CD4-positive, CD25-positive, alpha-beta regulatory T cell (primary cell): ENCODE measurements around the gene NPEPPS. TPM values are rescaled to one million over a fixed set of nuclear protein-coding genes. Genes with fewer than 3 reads are reported as not detected.
"Not testable (repeated sequence)": the region's sequence is repeated elsewhere in the genome, so short reads cannot be mapped to it uniquely, and the experiment has no call there.

ENCODE experiments used
- ATAC-seq, 2 donors: fragments of 150-1000 bp; cut with Tn5 transposase; one replicate each; pipeline ENCODE4 v1.10.0; 2021; ENCODE audit warnings: low read depth in 2 of 2, moderate number of reproducible peaks in 2 of 2, moderate library complexity in 1 of 2
- DNase-seq, 3 donors: peaks; one replicate each; pipeline versions ENCODE4 v3.0.0 to v3.0.0-alpha.2; 2012 to 2022; ENCODE audit warnings: mixed read lengths in 1 of 3
- H3K27ac ChIP-seq: one replicate; pipeline ENCODE4 v1.7.0; 2013; ENCODE audit warnings: mild to moderate bottlenecking, low read length; ENCODE audit not compliant: insufficient read depth, poor library complexity, severe bottlenecking
- H3K27me3 ChIP-seq: one replicate; pipeline ENCODE4 v1.7.0; 2013; ENCODE audit warnings: low read length; ENCODE audit not compliant: control insufficient read depth, insufficient read depth
- H3K36me3 ChIP-seq: one replicate; pipeline ENCODE4 v1.7.0; 2013; ENCODE audit warnings: mild to moderate bottlenecking, low read length, moderate library complexity; ENCODE audit not compliant: control insufficient read depth, insufficient read depth
- H3K4me1 ChIP-seq: 2 replicates; pipeline ENCODE4 v1.7.0; 2013; ENCODE audit warnings: mild to moderate bottlenecking, low read length; ENCODE audit not compliant: insufficient read depth, control insufficient read depth, poor library complexity, severe bottlenecking
- H3K4me3 ChIP-seq: one replicate; pipeline ENCODE4 v1.7.0; 2013; ENCODE audit warnings: low read depth, mild to moderate bottlenecking, low read length, moderate library complexity
- H3K9me3 ChIP-seq, 2 experiments: 1 replicate in 1 of 2; 2 replicates in 1 of 2; pipeline ENCODE4 v1.7.0; 2013; ENCODE audit warnings: low read length in 2 of 2, mild to moderate bottlenecking in 1 of 2, moderate library complexity in 1 of 2; ENCODE audit not compliant: control insufficient read depth in 2 of 2
- H3K27ac Mint-ChIP-seq, 3 donors: one replicate each; pipeline ENCODE4 v1.8.0; 2020 to 2022; ENCODE audit warnings: mild to moderate bottlenecking in 3 of 3, mixed read lengths in 3 of 3, moderate library complexity in 2 of 3
- H3K27me3 Mint-ChIP-seq: one replicate; pipeline ENCODE4 v1.8.0; 2022; ENCODE audit warnings: mild to moderate bottlenecking, mixed read lengths
- H3K36me3 Mint-ChIP-seq: one replicate; pipeline ENCODE4 v1.8.0; 2020; ENCODE audit warnings: mixed read lengths
- H3K4me1 Mint-ChIP-seq, 4 donors: one replicate each; pipeline ENCODE4 v1.8.0; 2020 to 2022; ENCODE audit warnings: mixed read lengths in 4 of 4, mild to moderate bottlenecking in 1 of 4
- H3K4me3 Mint-ChIP-seq, 4 donors: one replicate each; pipeline ENCODE4 v1.8.0; 2020 to 2022; ENCODE audit warnings: mild to moderate bottlenecking in 4 of 4, mixed read lengths in 4 of 4, moderate library complexity in 3 of 4
- H3K9me3 Mint-ChIP-seq, 7 donors: one replicate each; pipeline ENCODE4 v1.8.0; 2020 to 2022; ENCODE audit warnings: mixed read lengths in 7 of 7, mild to moderate bottlenecking in 3 of 7, moderate library complexity in 2 of 7
- polyA plus RNA-seq, 4 donors: library from polyadenylated mRNA; unstranded; fragments of 300-500 nt; fragmentation: Illumina TruSeq; gene quantifications; one replicate each; pipeline ENCODE4 v1.2.3, GENCODE V29; 2021
- total RNA-seq: library from RNA; stranded (reverse); gene quantifications from one replicate; pipeline ENCODE4 v1.2.3, GENCODE V29; 2022

NPEPPS gene, protein sequence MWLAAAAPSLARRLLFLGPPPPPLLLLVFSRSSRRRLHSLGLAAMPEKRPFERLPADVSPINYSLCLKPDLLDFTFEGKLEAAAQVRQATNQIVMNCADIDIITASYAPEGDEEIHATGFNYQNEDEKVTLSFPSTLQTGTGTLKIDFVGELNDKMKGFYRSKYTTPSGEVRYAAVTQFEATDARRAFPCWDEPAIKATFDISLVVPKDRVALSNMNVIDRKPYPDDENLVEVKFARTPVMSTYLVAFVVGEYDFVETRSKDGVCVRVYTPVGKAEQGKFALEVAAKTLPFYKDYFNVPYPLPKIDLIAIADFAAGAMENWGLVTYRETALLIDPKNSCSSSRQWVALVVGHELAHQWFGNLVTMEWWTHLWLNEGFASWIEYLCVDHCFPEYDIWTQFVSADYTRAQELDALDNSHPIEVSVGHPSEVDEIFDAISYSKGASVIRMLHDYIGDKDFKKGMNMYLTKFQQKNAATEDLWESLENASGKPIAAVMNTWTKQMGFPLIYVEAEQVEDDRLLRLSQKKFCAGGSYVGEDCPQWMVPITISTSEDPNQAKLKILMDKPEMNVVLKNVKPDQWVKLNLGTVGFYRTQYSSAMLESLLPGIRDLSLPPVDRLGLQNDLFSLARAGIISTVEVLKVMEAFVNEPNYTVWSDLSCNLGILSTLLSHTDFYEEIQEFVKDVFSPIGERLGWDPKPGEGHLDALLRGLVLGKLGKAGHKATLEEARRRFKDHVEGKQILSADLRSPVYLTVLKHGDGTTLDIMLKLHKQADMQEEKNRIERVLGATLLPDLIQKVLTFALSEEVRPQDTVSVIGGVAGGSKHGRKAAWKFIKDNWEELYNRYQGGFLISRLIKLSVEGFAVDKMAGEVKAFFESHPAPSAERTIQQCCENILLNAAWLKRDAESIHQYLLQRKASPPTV
- total RNA-seq (118 TPM), polyA plus RNA-seq (10 to 100 TPM; 40.6 to 50.1 (median 41.5) TPM)

DNA sequence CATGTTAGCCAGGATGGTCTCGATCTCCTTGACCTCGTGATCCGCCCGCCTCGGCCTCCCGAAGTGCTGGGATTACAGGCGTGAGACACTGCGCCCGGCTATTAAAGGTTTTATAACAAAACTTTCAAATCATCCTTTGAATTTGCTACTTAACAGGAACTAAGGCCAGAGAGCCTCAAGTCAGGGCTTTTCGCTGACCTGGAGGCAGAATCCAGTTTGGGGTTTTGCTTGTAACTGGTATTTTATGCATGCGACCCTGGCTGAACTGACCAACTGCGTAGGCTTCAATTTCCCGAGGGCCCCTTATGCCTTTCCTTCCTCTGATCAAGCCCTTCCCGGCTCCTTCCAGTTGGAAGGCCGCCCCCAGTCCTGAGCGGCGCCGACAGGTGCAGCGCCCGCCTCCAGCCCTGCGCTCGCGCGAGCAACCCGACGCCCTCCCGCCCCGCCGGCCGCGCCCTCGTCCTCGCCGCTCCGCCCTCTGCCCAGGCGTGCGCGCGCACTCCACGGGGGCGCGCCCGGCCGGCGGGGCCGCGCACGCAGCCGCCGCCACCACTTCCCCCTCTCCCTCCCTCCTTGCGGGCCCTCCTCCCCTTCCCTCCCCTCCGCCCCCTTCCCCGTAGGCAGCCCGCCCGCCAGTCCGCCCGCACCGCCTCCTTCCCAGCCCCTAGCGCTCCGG is at the start of gene NPEPPS:
TSS of gene NPEPPS (plus strand) at position 552 of the 676 bp plus-strand sequence. CDS start 193 bp downstream, outside the sequence.
- not testable (repeated sequence) for H3K9me3 Mint-ChIP-seq, H3K4me1 ChIP-seq, H3K36me3 Mint-ChIP-seq, H3K36me3 ChIP-seq, H3K27me3 ChIP-seq, H3K9me3 ChIP-seq, H3K27me3 Mint-ChIP-seq
- Mint-ChIP-seq H3K4me3 (peak within 1 kb of the TSS; percentile 78 to 94 (median 92)), H3K27ac (peak within 1 kb of the TSS; percentile 86 to 94 (median 90)), H3K4me1 (peaks cover 5 to 17% (median 6%) of the 10 kb centered on the region in 4 donors)
- H3K4me3 ChIP-seq, result peak within 1 kb of the TSS; percentile 57
- DNase-seq (peak; percentile 83 to 89 (median 88)), ATAC-seq (peak; percentile 87 to 88)
- H3K27ac ChIP-seq, result peak within 1 kb of the TSS; percentile 57

DNA sequence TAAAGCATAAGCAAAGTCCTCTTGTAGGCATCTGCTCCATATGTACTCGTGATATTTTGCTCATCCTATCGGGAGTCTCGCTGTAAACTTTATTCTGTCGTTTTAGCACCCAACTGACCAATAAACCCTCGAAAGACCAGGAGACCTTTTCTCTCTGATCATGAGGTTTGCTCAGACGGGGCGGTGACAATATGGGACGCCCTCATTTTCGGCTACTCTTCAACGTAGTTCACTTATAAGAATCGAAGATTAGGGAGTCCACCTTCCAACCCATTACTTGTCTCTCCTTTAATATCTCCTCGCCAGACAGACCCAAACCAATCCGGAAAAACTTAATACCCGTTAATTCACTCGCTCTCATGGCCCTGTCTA is 39.1 kb upstream of the NPEPPS start:
- peaks cover 0 to 13% (median 6%) of the 10 kb centered on the region in 4 donors for H3K4me1 Mint-ChIP-seq

DNA sequence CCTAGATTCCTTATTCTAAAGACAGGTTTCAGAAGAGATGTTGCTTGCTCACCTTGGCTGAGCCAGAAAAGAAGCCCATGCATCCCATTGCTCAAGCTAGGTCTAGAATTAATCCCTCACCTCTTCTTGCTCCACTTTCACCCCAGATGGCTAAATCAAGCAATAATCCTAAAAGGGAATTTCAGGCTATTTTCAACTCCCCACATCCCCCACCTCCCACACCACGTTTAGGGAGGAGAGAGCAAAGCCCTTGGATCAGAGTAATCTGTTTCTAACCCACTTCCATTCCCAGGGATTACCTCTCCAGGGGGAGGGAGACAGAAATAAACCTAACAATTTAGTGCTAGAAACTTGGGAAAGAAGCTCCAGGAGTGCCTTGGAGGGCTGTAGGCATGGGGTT is 31.8 kb upstream of the NPEPPS start:
- not testable (repeated sequence) for H3K27ac Mint-ChIP-seq, H3K4me3 ChIP-seq, H3K27me3 ChIP-seq, H3K36me3 ChIP-seq, DNase-seq, H3K9me3 Mint-ChIP-seq, H3K4me1 Mint-ChIP-seq, H3K36me3 Mint-ChIP-seq, ATAC-seq, H3K9me3 ChIP-seq, H3K27ac ChIP-seq, H3K27me3 Mint-ChIP-seq, H3K4me3 Mint-ChIP-seq, H3K4me1 ChIP-seq

More for the DNA sequence above, 39.1 kb upstream of the NPEPPS start:
- H3K4me3 Mint-ChIP-seq, result peak overlapping the region; percentile 90 to 93 (median 91)
- H3K27ac Mint-ChIP-seq, result peak overlapping the region; percentile 95 to 98 (median 96)
- not testable (repeated sequence) for H3K9me3 ChIP-seq, H3K27me3 Mint-ChIP-seq, H3K27me3 ChIP-seq, H3K4me1 ChIP-seq, ATAC-seq, H3K36me3 Mint-ChIP-seq, H3K36me3 ChIP-seq, H3K9me3 Mint-ChIP-seq
- peak overlapping the region; percentile 61 for H3K27ac ChIP-seq
- H3K4me3 ChIP-seq, result peak overlapping the region; percentile 68
- DNase-seq, result peak in 1 of 3 donors; percentile 15

DNA sequence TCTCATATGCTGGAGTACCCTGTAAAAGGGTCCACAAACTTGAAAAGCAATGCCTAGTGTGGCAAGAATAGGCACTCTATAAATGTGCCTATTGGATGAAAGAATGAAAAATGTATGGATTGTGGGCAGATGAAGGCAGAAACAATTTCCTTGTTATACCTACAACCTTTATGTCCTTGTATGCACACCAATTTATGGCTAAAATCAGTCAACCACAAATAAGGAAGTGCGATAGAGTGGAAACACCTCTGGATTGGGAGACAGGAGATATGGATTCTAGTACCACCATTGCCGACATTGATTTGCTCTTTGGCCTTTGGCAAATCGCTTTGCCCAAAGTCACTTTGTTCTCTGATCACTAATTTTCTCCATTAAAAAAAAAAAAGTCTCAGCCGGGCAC is 31.4 kb upstream of the NPEPPS start:
- not testable (repeated sequence) for H3K27me3 ChIP-seq, H3K36me3 Mint-ChIP-seq, H3K4me1 Mint-ChIP-seq, H3K27ac Mint-ChIP-seq, H3K9me3 Mint-ChIP-seq, H3K4me1 ChIP-seq, H3K36me3 ChIP-seq, DNase-seq, H3K27ac ChIP-seq, H3K9me3 ChIP-seq, H3K4me3 ChIP-seq, H3K4me3 Mint-ChIP-seq, ATAC-seq, H3K27me3 Mint-ChIP-seq

DNA sequence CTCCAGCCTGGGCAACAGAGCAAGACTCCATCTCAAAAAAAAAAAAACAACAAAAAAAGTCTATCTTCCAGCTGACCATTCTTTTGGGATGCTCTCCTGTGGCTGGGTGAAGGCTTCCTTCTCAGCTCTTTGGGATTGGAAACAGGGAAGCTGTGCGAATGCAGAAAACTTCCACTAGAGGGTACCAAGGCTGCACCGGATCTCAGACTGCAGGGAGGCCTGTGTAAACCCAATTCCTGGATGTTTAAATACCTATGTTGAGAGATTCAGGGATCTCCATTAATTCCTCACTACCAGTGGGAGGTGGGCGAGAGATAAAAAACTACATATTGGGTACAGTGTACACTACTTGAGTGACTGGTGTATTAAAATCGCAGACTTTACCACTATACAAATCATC is 30.3 kb upstream of the NPEPPS start:
- H3K27me3 Mint-ChIP-seq, H3K4me3 ChIP-seq, H3K27me3 ChIP-seq, H3K36me3 ChIP-seq, H3K27ac Mint-ChIP-seq, H3K4me1 ChIP-seq, H3K27ac ChIP-seq, H3K9me3 Mint-ChIP-seq, H3K9me3 ChIP-seq, ATAC-seq, H3K4me3 Mint-ChIP-seq, H3K36me3 Mint-ChIP-seq, H3K4me1 Mint-ChIP-seq: not testable (repeated sequence)
- DNase-seq, result peak in 1 of 3 donors; percentile 4

DNA sequence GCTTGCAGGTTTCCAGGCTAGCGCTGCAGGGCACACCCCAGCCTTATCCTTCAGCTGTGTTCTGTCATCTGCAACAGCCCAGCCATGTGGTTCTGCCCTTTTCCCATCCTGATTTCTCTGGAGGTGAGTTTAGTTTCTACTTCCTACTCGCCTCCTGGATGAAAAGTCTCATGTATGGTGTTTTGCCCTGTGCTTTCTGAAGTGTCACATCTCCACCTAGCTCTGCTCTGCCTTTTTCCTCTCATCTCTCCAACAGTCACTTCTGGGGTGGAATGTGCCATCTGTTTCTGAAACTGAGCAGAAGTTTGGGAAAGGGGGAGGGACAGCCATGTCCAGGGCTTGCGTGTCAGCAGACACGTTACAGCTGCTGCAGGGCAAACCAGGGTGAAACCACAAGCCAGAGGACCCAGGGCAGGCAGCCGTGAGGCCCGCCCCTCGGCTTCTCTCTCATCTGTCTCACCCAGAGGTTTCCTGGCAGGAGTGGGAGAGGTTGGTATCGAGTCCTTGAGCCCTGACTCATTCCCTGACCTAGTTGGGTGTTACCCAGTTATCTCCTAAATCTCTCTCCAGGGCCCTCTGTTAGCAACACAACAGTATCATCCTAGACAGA is 28.7 kb upstream of the NPEPPS start:
- not testable (repeated sequence) for H3K9me3 Mint-ChIP-seq, H3K27ac Mint-ChIP-seq, H3K4me1 ChIP-seq, H3K9me3 ChIP-seq, H3K36me3 ChIP-seq, H3K4me3 ChIP-seq, H3K4me1 Mint-ChIP-seq, H3K27me3 ChIP-seq, H3K36me3 Mint-ChIP-seq, H3K27ac ChIP-seq, H3K27me3 Mint-ChIP-seq
- ATAC-seq (peak; percentile 71 to 73), DNase-seq (peak in 1 of 3 donors; percentile 8)
- H3K4me3 Mint-ChIP-seq, result peak overlapping the region in 2 of 4 donors; percentile 11 to 19

DNA sequence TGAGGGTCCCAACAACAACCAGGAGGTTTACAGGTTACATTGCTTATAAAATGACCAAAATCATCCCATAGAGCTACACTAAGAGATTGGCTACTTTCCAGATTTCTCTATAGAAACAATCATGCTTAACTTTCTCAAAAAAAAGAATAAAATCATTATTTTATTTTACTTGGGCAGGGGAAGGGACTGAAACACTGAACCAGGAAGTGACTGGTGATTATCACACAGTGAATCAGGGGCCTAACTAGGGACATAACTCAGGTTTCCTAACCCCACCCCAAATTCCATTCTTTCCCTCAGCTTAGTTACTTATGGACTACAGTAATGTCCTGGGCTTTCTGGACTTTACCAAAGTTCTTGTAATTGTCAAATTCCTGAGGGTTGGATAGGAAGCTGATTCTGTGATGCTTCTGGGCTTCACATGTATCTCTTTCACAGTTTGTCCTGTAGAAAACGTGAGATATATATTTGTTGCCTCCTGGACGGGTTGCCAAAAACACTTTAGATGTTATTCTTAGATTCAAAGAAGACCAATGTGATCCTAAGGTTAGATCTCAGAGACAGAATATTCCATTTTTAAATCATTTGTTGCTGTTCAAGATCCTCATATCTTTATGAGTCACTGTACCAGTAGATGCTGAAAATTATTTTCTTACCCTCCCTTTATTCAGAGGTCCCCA is 28.0 kb upstream of the NPEPPS start:
- not testable (repeated sequence) for H3K36me3 Mint-ChIP-seq, H3K27me3 Mint-ChIP-seq, H3K4me3 Mint-ChIP-seq, H3K4me3 ChIP-seq, H3K36me3 ChIP-seq, H3K27me3 ChIP-seq, H3K4me1 ChIP-seq, H3K9me3 Mint-ChIP-seq, H3K9me3 ChIP-seq, H3K4me1 Mint-ChIP-seq, H3K27ac ChIP-seq
- ATAC-seq (peak; percentile 39 to 50), DNase-seq (peak in 1 of 3 donors; percentile 24)
- peak overlapping the region in 1 of 3 donors; percentile 56 for H3K27ac Mint-ChIP-seq
